ENCODE results near the gene LRRC34.

Gene LRRC34

GRCh38 chr3:169813757-169814517 is 1.2 kb upstream of the LRRC34 start:
- peak; percentile 59 for DNase-seq (ENCODE audit: low read depth)

GRCh38 chr3:169813278-169813677 is 574 bp upstream of the LRRC34 start:
- no peak for DNase-seq (ENCODE audit: low read depth)

DNA sequence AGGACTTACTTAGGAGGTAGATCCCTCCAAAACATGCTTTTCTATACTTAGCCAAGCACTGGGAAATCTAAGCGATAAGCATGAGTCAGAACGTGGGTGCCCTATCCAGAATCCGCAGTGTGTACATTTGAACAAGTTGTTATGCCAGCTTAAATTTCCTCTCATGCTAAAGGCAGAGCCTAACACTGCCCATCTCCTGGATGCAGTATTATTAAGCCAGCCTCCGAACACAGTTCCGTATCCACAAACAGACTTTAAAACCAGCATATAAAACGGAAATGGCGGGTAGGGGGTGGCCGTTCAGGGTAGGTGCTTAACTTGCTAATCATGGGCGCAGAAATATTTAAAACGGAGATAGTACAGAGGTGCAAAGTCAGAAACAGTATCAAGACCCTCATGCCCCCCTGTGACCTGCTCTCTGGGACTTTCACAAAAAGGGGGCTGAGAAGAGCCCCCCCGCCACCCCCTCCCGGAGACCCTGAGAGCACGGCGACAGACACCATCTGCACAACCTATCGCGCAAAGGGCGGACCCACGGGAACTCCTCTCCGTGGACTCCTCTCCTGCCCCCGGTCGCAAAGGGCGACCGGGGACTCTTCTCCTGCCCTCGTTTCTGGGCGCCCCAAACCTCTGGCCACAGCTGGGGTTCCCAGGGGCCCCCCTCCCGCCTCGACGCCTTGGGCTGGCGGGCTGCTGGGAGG is 923 bp downstream of the LRRC34 start:
- no peak for DNase-seq (ENCODE audit: low read depth)

- DNase-seq (ENCODE audit: low read depth): no peak
These were observed 3.4 kb downstream of the LRRC34 start for GRCh38 chr3:169809230-169809795.

- no peak for DNase-seq (ENCODE audit: low read depth)
These were observed 8.0 kb downstream of the LRRC34 start for GRCh38 chr3:169804681-169805080.

DNA sequence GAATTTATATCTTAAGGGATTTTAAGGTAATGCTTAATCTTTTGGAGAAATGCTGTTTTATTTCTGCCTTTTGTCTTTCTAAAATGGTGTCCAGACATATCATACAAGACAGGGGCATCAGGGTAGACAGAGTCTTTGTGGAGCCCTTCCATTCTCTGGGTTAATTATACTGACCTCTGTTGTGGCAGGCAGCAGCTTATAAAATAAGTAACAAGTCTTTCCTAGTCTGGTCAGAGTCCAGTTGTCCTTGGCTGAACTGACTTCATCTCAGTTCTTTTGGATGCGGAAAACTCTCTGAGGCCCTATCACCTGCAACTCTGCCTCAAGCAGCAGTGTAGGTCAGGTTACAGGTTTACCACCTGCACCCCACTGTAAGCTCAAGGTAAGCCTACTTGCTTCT is 20.3 kb downstream of the LRRC34 start:
- DNase-seq (ENCODE audit: low read depth): no peak

- DNase-seq (ENCODE audit: low read depth): no peak
These were observed 21.8 kb downstream of the LRRC34 start for GRCh38 chr3:169790687-169791429.

GRCh38 chr3:169790219-169790618 is 22.5 kb downstream of the LRRC34 start:
- no peak for DNase-seq (ENCODE audit: low read depth)

DNA sequence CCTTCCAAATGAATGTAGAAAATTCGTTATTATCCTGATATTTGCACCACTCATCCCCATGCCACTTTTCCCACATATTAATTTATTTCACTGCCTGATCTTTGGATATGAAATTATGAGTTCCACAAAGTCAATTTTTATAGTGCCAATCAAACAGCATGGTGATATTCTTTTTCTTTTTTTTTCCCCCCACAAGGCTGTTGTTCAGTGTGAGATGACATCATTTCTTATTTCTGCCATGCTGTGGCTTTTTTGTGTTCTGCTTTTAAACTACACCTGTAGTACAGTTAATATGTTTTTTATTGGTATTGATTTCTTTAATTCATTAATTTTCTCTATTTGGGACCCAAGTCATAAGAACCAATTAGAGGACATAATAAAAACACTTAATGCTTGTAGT is 24.9 kb downstream of the LRRC34 start:
- no peak for DNase-seq (ENCODE audit: low read depth)

- no peak for DNase-seq (ENCODE audit: low read depth)
These were observed 25.6 kb downstream of the LRRC34 start for GRCh38 chr3:169787120-169787519.

- no peak for DNase-seq (ENCODE audit: low read depth)
These were observed 31.4 kb downstream of the LRRC34 start for GRCh38 chr3:169781209-169781855.

DNA sequence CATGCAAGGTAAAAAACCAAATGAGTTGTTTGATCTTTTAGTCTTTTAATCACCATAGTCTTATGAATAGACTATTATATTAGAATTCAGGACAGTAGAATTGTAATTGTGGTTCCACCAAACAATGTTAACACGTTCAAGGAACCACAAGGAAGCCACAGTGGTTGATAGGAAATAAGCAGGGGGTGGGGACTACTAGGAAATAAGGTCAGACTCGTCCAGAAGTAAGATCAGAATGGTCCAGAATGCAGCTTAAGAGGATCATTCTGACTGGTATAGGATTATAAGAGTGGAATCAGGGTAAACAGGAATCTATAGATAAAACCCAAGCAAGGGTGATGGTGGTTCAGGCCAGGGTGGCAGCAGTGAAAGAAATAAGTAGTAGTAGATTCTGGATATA is 32.0 kb downstream of the LRRC34 start:
- DNase-seq (ENCODE audit: low read depth): no peak

- no peak for DNase-seq (ENCODE audit: low read depth)
These were observed 34.9 kb downstream of the LRRC34 start for GRCh38 chr3:169777822-169778221.

DNA sequence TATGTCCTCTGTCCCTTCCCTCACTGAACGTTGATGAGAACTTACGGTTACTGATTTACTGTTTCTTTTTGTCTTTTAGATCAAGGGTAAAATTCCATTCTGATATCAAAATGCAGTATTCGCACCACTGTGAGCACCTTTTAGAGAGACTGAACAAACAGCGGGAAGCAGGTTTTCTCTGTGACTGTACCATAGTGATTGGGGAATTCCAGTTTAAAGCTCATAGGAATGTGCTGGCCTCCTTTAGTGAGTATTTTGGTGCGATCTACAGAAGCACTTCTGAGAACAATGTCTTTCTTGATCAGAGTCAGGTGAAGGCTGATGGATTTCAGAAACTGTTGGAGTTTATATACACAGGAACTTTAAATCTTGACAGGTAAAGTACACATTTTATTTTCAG is 38.5 kb downstream of the LRRC34 start:
- no peak for DNase-seq (ENCODE audit: low read depth)

GRCh38 chr3:169772897-169773816 is 39.5 kb downstream of the LRRC34 start, which contains the start of gene MYNN:
TSS of gene MYNN (plus strand) at chr3:169773396. CDS start at chr3:169774296, 900 bp downstream.
- DNase-seq (ENCODE audit: low read depth): peak; percentile 90

- DNase-seq (ENCODE audit: low read depth): no peak
These were observed 40.3 kb downstream of the LRRC34 start for GRCh38 chr3:169772305-169772896.

GRCh38 chr3:169771497-169772304 is 41.0 kb downstream of the LRRC34 start:
- DNase-seq (ENCODE audit: low read depth): no peak

DNA sequence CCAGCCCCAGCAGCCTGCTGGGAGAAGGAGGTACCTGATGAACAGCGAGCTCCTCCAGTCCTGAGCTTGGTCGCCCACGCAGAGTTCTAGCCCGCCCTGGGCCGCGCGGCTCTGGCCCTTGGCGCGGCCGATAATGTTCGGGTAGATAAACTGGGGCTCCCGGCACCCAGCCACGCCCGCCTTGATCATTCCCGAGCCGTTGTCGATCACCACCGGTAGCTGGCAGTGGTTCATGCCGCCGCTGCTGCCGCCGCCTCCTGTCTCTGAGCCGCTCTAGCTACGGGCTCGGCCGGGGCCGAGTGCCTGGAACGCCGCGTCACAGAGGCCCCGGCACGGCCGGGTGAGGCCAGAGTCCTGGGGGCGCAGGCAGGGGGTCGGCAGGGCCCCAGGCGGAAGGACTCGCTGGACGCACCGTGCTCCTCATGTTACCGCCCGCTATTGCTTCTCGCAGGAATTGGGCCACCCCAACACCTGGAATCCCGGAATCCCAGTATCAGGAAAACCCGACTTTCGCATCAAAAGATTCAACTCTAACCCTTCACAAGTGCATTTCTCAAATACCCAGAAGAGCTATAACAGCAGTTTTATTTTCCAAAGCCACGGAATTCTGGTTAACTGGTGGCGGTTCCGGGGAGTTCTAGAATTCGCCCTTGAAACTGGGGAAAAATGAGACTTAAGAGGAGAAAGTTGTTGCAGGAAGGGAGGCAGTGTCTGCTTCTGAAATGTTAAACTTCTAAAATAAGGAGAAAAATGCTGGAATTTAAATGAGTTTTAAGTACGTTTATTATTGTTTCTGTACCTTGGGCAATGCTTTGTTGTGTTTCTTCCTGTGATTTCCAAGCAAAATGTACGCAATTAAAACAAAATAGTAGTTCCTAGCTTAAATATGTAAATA is 43.2 kb downstream of the LRRC34 start, which contains the start of gene ACTRT3:
Gene ACTRT3 (minus strand): TSS at position 275 of the 895 bp plus-strand sequence. CDS start 41 bp downstream, at position 234.
- DNase-seq (ENCODE audit: low read depth): peak; percentile 47
